WTC11 (cell line): Measurements from ENCODE around the gene CMTM4. TPM values are rescaled to one million over a fixed set of nuclear protein-coding genes. Genes with fewer than 3 reads are reported as not detected.

Experiments used
- ATAC-seq: fragments of 200-7000 bp; cut with Tn5 transposase; 2 replicates; pipeline ENCODE4 v1.10.0; 2021; ENCODE audit warnings: mild to moderate bottlenecking, moderate library complexity
- CTCF ChIA-PET: fragments of 300-600 bp; sonication (Branson Sonifier 250); formaldehyde crosslinking; loops from one replicate; lab custom pipeline; 2021; ENCODE audit warnings: antibody characterized with exemption; lab: Charles Lee
- POLR2A ChIA-PET: fragments of 350-600 bp; sonication (Branson Sonifier 250); formaldehyde crosslinking; loops from one replicate; lab custom pipeline; 2021; ENCODE audit warnings: antibody characterized with exemption; lab: Charles Lee
- DNase-seq: peaks from one replicate; pipeline ENCODE4 v3.0.0; 2021; ENCODE audit warnings: low spot score
- H3K27ac Mint-ChIP-seq: 2 replicates; pipeline ENCODE4 v1.8.0; 2021; ENCODE audit warnings: mixed read lengths
- H3K27me3 Mint-ChIP-seq: 2 replicates; pipeline ENCODE4 v1.8.0; 2021; ENCODE audit warnings: low read depth, mild to moderate bottlenecking, moderate library complexity, mixed read lengths
- H3K36me3 Mint-ChIP-seq: 2 replicates; pipeline ENCODE4 v1.8.0; 2021; ENCODE audit warnings: mixed read lengths
- H3K4me1 Mint-ChIP-seq: 2 replicates; pipeline ENCODE4 v1.8.0; 2022; ENCODE audit warnings: mixed read lengths
- H3K4me3 Mint-ChIP-seq: 2 replicates; pipeline ENCODE4 v1.8.0; 2021; ENCODE audit warnings: mild to moderate bottlenecking, moderate library complexity, mixed read lengths
- H3K9me3 Mint-ChIP-seq: 2 replicates; pipeline ENCODE4 v1.8.0; 2021; ENCODE audit warnings: mixed read lengths
- ELF4 ChIP-seq: sonication (generic); formaldehyde crosslinking; IDR thresholded peaks from 2 replicates; pipeline ENCODE4 v1.8.1; 2022; ENCODE audit warnings: low read depth, mild to moderate bottlenecking, moderate library complexity, missing genetic modification reagents
- EMX1 ChIP-seq: fragments of 250-450 bp; sonication (Bioruptor Pico); IDR thresholded peaks from 2 replicates; pipeline ENCODE4 v1.8.0; 2021; ENCODE audit warnings: mild to moderate bottlenecking
- FOXK1 ChIP-seq: sonication (generic); formaldehyde crosslinking; IDR thresholded peaks from 2 replicates; pipeline ENCODE4 v1.8.0; 2022; ENCODE audit warnings: mild to moderate bottlenecking, moderate library complexity, missing genetic modification reagents
- GTF2I ChIP-seq: fragments of 250-450 bp; sonication (Bioruptor Pico); conservative IDR thresholded peaks from 2 replicates; pipeline ENCODE4 v1.4.0; 2021; ENCODE audit warnings: mild to moderate bottlenecking
- KAT7 ChIP-seq: sonication (generic); formaldehyde crosslinking; IDR thresholded peaks from 2 replicates; pipeline ENCODE4 v1.8.1; 2023; ENCODE audit warnings: missing genetic modification reagents, mild to moderate bottlenecking, borderline replicate concordance
- MYBL2 ChIP-seq: sonication (generic); formaldehyde crosslinking; IDR thresholded peaks from 2 replicates; pipeline ENCODE4 v1.8.1; 2023; ENCODE audit warnings: mild to moderate bottlenecking, moderate library complexity, missing genetic modification reagents
- NFYB ChIP-seq: sonication (generic); formaldehyde crosslinking; conservative IDR thresholded peaks from 2 replicates; pipeline ENCODE4 v1.8.0; 2022; ENCODE audit warnings: low read depth, missing genetic modification reagents
- ZNF121 ChIP-seq: sonication (generic); formaldehyde crosslinking; IDR thresholded peaks from 2 replicates; pipeline ENCODE4 v1.8.0; 2023; ENCODE audit warnings: missing genetic modification reagents
- total RNA-seq: library from RNA; stranded (reverse); gene quantifications from 3 replicates; pipeline ENCODE4 v1.2.3, GENCODE V29; 2021
- TF ChIP-seq, protein P1 (sequence below): sonication (generic); formaldehyde crosslinking; IDR thresholded peaks from 2 replicates; pipeline ENCODE4 v1.8.1; 2022; ENCODE audit warnings: mild to moderate bottlenecking, moderate library complexity, missing genetic modification reagents
- TF ChIP-seq, protein P2 (sequence below): fragments of 250-450 bp; sonication (Bioruptor Pico); IDR thresholded peaks from 2 replicates; pipeline ENCODE4 v2.1.2; 2022; ENCODE audit warnings: mild to moderate bottlenecking, moderate library complexity
- TF ChIP-seq, protein P3 (sequence below): sonication (generic); formaldehyde crosslinking; IDR thresholded peaks from 2 replicates; pipeline ENCODE4 v1.8.0; 2023; ENCODE audit warnings: missing genetic modification reagents, mild to moderate bottlenecking, borderline replicate concordance
- TF ChIP-seq, protein P4 (sequence below): sonication (generic); formaldehyde crosslinking; IDR thresholded peaks from 2 replicates; pipeline ENCODE4 v1.8.0; 2022; ENCODE audit warnings: missing genetic modification reagents
- TF ChIP-seq, protein P5 (sequence below): sonication (generic); formaldehyde crosslinking; IDR thresholded peaks from 2 replicates; pipeline ENCODE4 v1.8.0; 2023; ENCODE audit warnings: missing genetic modification reagents
- TF ChIP-seq, protein P6 (sequence below): sonication (generic); formaldehyde crosslinking; IDR thresholded peaks from 2 replicates; pipeline ENCODE4 v1.8.1; 2022; ENCODE audit warnings: missing genetic modification reagents, borderline replicate concordance

CMTM4 gene
- total RNA-seq, 1 experiment from 2014 or later = 56.2 TPM

DNA sequence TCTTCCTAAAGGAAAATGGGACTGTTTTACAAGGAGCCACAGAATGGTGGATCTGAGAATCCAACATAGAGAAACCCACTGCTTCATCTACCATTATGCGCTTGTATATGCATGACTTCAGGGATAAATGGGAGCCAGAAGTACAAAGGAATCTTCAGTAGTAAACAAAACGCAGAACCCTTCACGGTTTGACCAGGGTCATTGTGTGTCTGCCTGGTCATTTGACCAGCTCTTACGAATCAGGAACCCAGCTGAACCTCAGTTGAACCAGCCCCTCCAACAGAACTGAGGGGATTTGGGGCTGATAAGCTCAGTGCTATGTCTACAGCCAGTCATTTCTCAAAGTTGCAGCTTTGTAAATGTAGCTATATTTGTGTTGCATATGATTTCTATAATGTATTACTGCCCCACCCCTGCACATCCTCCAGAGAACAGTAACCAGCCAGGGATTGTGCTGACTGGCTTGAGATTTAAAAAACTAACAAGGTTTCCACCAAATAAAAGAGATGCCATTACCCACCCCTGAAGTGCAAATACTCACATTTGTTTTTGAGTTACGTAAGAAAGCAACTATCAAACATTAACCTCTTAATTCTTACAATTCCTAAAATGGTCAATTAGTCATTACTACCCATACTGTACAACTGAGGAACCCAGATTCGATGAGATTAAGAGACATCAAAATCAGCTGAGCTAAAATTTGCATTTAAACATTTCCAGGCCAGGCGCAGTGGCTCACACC, 6.3 kb downstream of the CMTM4 start (continued):
- TF ChIP-seq, protein P1, sequence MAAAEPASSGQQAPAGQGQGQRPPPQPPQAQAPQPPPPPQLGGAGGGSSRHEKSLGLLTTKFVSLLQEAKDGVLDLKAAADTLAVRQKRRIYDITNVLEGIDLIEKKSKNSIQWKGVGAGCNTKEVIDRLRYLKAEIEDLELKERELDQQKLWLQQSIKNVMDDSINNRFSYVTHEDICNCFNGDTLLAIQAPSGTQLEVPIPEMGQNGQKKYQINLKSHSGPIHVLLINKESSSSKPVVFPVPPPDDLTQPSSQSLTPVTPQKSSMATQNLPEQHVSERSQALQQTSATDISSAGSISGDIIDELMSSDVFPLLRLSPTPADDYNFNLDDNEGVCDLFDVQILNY (CRISPR knock-in tag) = no peak
- TF ChIP-seq EMX1 (CRISPR knock-in tag) (no peak), ZNF121 (CRISPR knock-in tag) (no peak), NFYB (CRISPR knock-in tag) (no peak)
- TF ChIP-seq, protein P2, sequence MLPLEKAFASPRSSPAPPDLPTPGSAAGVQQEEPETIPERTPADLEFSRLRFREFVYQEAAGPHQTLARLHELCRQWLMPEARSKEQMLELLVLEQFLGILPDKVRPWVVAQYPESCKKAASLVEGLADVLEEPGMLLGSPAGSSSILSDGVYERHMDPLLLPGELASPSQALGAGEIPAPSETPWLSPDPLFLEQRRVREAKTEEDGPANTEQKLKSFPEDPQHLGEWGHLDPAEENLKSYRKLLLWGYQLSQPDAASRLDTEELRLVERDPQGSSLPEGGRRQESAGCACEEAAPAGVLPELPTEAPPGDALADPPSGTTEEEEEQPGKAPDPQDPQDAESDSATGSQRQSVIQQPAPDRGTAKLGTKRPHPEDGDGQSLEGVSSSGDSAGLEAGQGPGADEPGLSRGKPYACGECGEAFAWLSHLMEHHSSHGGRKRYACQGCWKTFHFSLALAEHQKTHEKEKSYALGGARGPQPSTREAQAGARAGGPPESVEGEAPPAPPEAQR = no peak
- TF ChIP-seq, protein P3, sequence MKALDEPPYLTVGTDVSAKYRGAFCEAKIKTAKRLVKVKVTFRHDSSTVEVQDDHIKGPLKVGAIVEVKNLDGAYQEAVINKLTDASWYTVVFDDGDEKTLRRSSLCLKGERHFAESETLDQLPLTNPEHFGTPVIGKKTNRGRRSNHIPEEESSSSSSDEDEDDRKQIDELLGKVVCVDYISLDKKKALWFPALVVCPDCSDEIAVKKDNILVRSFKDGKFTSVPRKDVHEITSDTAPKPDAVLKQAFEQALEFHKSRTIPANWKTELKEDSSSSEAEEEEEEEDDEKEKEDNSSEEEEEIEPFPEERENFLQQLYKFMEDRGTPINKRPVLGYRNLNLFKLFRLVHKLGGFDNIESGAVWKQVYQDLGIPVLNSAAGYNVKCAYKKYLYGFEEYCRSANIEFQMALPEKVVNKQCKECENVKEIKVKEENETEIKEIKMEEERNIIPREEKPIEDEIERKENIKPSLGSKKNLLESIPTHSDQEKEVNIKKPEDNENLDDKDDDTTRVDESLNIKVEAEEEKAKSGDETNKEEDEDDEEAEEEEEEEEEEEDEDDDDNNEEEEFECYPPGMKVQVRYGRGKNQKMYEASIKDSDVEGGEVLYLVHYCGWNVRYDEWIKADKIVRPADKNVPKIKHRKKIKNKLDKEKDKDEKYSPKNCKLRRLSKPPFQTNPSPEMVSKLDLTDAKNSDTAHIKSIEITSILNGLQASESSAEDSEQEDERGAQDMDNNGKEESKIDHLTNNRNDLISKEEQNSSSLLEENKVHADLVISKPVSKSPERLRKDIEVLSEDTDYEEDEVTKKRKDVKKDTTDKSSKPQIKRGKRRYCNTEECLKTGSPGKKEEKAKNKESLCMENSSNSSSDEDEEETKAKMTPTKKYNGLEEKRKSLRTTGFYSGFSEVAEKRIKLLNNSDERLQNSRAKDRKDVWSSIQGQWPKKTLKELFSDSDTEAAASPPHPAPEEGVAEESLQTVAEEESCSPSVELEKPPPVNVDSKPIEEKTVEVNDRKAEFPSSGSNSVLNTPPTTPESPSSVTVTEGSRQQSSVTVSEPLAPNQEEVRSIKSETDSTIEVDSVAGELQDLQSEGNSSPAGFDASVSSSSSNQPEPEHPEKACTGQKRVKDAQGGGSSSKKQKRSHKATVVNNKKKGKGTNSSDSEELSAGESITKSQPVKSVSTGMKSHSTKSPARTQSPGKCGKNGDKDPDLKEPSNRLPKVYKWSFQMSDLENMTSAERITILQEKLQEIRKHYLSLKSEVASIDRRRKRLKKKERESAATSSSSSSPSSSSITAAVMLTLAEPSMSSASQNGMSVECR = no peak
- TF ChIP-seq, all 79 proteins: peak for 0

DNA sequence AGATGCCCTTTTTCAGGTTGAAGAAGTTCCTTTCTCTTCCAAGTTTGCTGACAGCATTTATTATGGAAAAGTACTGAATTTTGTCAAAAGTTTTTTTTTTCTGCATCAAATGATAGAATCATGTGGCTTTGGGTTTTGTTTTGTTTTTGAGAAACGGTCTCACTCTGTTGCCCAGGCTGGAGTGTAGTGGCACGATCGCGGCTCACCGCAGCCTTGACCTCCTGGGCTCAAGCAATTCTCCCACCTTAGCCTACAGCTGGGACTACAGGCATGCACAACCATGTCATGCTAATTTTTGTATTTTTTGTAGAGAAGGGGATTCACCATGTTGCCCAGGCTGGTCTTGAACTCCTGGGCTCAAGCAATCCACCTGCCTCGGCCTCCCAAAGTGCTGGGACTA, 7.3 kb downstream of the CMTM4 start:
- TF ChIP-seq, protein P4, sequence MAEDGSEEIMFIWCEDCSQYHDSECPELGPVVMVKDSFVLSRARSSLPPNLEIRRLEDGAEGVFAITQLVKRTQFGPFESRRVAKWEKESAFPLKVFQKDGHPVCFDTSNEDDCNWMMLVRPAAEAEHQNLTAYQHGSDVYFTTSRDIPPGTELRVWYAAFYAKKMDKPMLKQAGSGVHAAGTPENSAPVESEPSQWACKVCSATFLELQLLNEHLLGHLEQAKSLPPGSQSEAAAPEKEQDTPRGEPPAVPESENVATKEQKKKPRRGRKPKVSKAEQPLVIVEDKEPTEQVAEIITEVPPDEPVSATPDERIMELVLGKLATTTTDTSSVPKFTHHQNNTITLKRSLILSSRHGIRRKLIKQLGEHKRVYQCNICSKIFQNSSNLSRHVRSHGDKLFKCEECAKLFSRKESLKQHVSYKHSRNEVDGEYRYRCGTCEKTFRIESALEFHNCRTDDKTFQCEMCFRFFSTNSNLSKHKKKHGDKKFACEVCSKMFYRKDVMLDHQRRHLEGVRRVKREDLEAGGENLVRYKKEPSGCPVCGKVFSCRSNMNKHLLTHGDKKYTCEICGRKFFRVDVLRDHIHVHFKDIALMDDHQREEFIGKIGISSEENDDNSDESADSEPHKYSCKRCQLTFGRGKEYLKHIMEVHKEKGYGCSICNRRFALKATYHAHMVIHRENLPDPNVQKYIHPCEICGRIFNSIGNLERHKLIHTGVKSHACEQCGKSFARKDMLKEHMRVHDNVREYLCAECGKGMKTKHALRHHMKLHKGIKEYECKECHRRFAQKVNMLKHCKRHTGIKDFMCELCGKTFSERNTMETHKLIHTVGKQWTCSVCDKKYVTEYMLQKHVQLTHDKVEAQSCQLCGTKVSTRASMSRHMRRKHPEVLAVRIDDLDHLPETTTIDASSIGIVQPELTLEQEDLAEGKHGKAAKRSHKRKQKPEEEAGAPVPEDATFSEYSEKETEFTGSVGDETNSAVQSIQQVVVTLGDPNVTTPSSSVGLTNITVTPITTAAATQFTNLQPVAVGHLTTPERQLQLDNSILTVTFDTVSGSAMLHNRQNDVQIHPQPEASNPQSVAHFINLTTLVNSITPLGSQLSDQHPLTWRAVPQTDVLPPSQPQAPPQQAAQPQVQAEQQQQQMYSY (CRISPR knock-in tag) = no peak
- TF ChIP-seq FOXK1 (no peak), ELF4 (CRISPR knock-in tag) (no peak), KAT7 (no peak), MYBL2 (CRISPR knock-in tag) (no peak), GTF2I (no peak)
- TF ChIP-seq, protein P5, sequence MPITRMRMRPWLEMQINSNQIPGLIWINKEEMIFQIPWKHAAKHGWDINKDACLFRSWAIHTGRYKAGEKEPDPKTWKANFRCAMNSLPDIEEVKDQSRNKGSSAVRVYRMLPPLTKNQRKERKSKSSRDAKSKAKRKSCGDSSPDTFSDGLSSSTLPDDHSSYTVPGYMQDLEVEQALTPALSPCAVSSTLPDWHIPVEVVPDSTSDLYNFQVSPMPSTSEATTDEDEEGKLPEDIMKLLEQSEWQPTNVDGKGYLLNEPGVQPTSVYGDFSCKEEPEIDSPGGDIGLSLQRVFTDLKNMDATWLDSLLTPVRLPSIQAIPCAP = no peak
- TF ChIP-seq, protein P6, sequence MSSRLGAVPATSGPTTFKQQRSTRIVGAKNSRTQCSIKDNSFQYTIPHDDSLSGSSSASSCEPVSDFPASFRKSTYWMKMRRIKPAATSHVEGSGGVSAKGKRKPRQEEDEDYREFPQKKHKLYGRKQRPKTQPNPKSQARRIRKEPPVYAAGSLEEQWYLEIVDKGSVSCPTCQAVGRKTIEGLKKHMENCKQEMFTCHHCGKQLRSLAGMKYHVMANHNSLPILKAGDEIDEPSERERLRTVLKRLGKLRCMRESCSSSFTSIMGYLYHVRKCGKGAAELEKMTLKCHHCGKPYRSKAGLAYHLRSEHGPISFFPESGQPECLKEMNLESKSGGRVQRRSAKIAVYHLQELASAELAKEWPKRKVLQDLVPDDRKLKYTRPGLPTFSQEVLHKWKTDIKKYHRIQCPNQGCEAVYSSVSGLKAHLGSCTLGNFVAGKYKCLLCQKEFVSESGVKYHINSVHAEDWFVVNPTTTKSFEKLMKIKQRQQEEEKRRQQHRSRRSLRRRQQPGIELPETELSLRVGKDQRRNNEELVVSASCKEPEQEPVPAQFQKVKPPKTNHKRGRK (CRISPR knock-in tag) = no peak
- CTCF ChIA-PET = interaction anchor here (1.0 kb wide), 1 partner anchor 141 kb away, joined by 3 read pairs; the partner anchor contains the start of gene NAE1

More for the DNA sequence above, 7.3 kb downstream of the CMTM4 start:
- Mint-ChIP-seq H3K4me3 (no peak overlapping the region), H3K27me3 (no peaks in the 10 kb centered on the region), H3K36me3 (no peaks in the 10 kb centered on the region), H3K27ac (no peak overlapping the region), H3K4me1 (peaks cover 45% of the 10 kb centered on the region), H3K9me3 (no peaks in the 10 kb centered on the region)
- POLR2A ChIA-PET = no interaction called here
- ATAC-seq (no peak), DNase-seq (no peak)
